GM19438 (cell line): ENCODE results near the gene BCAR1.
A peak's percentile ranks its signal among the peaks of the same experiment; 100 is the strongest.
"Not testable (repeated sequence)": the region's sequence is repeated elsewhere in the genome, so short reads cannot be mapped to it uniquely, and the experiment has no call there.

ENCODE experiments used
- ATAC-seq: cut with Tn5 transposase; IDR thresholded peaks from one replicate; pipeline ENCODE4 v1.9.1; 2021; ENCODE audit warnings: low read depth; ENCODE audit not compliant: unreplicated experiment

BCAR1 gene

DNA sequence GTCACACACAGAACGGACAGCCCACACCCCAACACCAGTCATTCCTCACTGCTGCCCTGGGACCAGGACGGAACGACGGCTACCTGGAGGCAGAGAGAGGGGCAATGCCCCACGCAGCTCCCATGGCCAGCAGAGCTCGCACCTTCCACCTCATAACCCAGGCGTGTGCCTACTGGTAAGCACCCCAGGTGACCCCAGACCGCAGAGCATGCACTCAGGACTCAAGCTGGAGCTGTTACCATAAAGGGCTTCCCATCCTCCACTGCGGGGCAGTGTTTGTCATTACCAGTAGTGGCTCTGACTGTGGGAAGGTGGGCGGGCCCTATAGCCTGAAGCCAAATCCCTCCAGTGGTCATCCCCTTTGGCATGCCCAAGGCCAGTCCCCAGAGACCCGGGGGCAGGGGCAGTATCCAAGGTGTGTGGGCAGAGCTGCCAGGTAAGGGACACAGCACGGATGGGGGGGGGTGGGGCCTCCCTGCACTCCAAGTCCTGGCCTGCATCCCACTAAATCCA lies 4.7 kb upstream of the BCAR1 start:
- no peak for ATAC-seq

- ATAC-seq, result no peak
Observed at GRCh38 chr16:75254359-75254837, 3.0 kb upstream of the BCAR1 start.

DNA sequence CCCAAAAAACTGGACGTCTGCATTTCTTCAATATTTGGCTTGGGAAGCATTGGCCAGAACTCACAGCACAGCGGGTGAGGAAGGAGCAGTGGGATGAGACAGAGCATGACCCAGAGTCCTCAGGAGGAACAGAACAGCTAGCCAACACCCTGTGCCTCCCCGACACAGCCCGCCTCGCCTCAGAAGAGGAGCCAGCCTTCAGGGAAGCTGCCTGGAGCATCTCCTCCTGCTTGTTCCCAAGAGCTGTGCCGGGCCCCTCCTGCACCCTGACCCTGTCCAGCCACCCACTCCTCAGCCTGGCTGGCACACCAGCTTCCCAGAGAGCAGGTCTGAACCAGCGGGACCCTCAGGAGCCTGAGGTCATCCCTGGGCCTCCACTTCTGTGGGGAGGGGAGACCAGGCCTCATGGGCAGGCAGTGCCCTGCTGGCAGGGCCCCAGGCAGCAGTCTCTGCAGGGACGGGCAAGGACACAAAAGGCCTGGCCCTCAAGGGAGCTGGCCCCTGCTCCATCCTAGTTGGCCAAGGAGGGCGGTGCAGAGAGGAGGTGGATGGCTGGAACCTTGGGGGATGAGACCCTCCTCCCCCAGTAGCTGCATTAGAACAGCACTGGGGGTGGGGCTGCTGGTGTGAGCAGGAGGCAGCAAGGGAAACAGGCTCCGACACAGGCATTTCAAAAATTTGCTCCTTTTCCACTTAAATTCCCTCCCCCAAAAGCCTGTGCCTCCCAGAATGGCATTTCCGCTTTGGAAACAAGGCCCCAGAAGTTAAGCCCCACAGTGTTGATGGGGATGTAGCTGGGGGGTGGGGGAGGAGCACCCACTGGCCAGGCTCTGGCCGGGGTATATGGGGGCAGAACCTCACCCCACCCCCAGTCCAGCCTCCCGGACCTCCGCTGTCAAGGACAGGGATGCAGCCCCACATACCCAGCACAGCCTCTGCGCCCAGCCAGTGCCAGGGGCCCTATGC lies 1.8 kb upstream of the BCAR1 start:
- no peak for ATAC-seq

GRCh38 chr16:75252049-75252864 lies 833 bp upstream of the BCAR1 start:
- ATAC-seq, result no peak

DNA sequence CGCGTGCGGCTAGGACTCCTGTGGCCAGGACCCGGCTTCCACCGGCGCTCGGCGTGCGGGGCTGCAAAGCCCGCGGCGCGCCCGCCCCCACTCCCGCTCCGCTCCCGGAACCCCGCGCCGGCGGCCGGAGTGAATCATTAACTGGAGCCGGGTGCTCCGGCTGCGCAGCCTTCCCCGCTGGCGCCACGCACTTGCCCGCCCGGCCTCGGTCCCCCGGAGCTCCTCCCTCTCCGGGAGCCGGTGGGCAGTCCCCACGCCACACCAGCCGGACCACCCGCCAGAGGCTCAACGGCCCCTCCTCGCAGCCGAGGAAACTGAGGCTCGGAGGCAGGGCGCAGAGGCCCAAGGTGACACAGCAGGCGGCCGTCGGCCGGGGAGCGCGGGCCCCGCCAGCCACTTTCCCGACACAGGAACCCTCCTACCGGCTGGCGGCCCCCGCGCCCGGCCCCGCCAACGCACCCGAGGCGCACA lies 580 bp downstream of the BCAR1 start:
- peak; percentile 42 for ATAC-seq

- ATAC-seq, result no peak
Observed at GRCh38 chr16:75250089-75250808, 1.2 kb downstream of the BCAR1 start.

- ATAC-seq, result no peak
Observed at GRCh38 chr16:75249441-75249840, 2.0 kb downstream of the BCAR1 start.

- no peak for ATAC-seq
Observed at GRCh38 chr16:75248536-75249380, 2.7 kb downstream of the BCAR1 start.

- no peak for ATAC-seq
Observed at GRCh38 chr16:75248142-75248535, 3.3 kb downstream of the BCAR1 start.

- no peak for ATAC-seq
Observed at GRCh38 chr16:75247249-75247648, 4.2 kb downstream of the BCAR1 start.

- no peak for ATAC-seq
Observed at GRCh38 chr16:75246504-75247205, 4.8 kb downstream of the BCAR1 start.

GRCh38 chr16:75244844-75245758 lies 6.3 kb downstream of the BCAR1 start:
- no peak for ATAC-seq

DNA sequence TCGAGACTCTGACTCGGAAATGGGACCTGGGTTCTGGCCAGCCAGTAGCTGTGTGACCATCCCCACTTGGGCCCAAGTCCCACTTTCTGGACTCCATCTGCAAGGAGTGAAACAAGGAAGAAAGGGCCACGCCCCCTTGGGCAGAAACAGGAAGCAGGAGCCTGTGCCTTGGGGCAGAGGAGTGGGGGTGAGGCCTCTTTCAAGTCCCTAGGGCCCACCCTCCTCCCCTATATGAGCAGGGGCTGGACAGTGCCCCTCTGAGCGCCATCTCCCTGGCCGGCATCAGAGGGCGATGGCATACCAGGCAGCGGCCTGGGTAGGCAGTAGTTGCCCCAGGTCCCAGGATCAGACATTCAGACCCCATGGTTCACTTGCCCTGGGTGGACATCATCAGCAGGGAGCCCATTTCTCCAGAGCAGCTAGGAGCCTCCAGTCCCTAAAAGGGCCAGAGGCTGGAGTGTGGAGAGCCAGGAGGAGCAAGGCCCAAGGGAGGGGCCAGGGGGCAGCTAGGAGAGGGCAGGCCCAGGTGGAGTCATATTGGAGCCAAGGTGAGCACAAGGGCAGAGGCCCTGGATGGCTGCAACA lies 7.1 kb downstream of the BCAR1 start:
- ATAC-seq, result no peak

- ATAC-seq, result no peak
Observed at GRCh38 chr16:75243667-75244224, 7.7 kb downstream of the BCAR1 start.

DNA sequence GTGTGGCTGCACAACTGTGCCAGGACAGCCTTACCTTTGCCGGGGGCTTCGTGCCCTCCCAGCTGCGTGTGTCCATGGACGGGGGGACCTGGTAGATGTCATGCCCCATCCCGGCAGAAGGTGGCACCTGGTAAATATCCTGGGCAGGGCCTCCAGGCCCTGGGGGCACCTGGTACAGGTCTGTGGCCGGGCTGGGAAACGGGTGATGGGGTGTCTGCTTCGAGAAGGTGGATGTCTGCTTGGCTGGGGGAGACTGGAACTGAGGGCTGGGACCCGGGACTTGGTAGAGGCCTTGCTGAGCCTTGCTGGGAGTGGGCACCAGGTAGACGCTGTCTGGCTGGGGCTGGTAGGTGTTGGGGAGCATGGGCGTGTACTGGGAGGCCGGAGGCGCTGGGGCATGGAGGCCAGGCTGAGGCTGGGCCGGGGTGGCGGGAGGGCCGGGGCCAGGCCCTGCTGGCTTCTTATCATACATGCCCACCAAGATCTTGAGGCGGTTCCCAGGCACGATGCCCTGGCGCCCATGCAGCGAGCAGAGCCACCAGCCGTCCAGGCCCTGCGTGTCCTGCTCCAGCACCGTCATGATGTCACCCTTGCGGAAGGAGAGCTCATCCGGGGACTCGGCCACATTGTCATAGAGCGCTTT lies 8.9 kb downstream of the BCAR1 start:
- not testable (repeated sequence) for ATAC-seq

DNA sequence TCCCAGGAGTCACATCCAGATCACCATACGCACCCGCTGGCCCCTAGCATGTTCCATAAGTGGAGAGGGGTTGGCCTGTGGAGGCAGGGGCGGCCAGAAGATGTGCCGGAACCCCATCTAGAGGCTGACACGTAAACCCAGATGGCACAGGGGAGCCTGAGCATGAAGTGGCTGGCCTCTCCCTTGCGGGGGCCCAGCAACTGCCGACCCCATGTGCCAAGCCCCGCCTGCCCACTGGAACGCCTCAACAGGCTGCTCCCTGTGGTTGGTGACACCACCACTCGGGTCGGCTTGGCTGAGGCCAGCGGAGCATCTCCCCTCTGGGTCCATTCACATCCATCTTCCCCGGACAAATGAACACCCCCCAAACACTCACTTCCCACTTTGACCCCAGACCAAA lies 9.5 kb downstream of the BCAR1 start:
- no peak for ATAC-seq

- ATAC-seq, result no peak
Observed at GRCh38 chr16:75241412-75241811, 10.0 kb downstream of the BCAR1 start.
